Measurements from ENCODE around the gene ZNF835. TPM values are rescaled to one million over a fixed set of nuclear protein-coding genes. Genes with fewer than 3 reads are reported as not detected.
"Not testable (repeated sequence)": the region's sequence is repeated elsewhere in the genome, so short reads cannot be mapped to it uniquely, and the experiment has no call there.

ZNF835 gene
- total RNA-seq = 0.18 and 0.34 TPM in 2 replicates

DNA sequence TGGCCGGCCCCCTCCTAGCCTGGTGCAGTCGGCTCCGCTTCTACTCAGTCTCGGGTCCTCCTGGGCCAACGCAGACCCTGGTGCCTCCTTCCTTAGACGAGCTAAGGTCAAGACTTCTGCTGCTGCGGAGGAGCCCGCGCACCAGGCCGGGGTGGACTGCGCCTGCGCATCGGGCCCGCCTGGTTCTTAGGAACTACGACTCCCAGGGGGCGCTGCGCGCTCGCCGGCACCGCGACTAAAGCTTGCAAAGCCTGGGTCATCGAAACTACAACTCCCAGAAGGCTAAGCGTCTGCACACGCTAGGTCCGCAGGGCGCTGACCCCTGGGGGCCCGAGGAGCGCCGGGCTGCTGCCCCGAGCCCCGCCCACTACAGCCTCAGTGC, at the start of gene ZNF835:
Gene ZNF835, minus strand, starts transcription at position 145 of the 382 bp plus-strand sequence. CDS start 6,559 bp downstream, outside the sequence.
- no peak for DNase-seq (ENCODE audit: extremely low read depth, low read depth, low spot score)

DNA sequence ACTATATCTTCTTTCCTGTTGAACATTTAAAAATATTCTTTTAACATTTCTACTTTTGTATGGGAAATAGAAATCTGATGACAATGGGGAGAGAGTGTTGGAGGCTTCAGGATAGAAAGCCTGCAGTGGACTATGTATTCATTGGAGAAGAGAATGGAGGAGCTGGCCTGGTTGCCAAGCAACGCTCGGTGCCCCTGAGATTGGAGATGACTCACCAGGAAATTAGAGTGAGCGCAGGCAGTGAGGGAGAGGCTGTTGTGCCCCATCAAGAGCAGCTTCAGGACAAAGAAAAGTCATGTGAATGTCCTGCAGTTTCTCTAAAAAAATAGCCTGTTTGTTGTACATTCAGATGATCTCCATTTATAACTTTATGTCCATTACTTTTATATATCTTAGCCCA, 48.7 kb upstream of the ZNF835 start:
- no peak for DNase-seq (ENCODE audit: extremely low read depth, low read depth, low spot score)

GRCh38 chr19:56718231-56718630, 46.7 kb upstream of the ZNF835 start:
- DNase-seq (ENCODE audit: extremely low read depth, low read depth, low spot score) = no peak

DNA sequence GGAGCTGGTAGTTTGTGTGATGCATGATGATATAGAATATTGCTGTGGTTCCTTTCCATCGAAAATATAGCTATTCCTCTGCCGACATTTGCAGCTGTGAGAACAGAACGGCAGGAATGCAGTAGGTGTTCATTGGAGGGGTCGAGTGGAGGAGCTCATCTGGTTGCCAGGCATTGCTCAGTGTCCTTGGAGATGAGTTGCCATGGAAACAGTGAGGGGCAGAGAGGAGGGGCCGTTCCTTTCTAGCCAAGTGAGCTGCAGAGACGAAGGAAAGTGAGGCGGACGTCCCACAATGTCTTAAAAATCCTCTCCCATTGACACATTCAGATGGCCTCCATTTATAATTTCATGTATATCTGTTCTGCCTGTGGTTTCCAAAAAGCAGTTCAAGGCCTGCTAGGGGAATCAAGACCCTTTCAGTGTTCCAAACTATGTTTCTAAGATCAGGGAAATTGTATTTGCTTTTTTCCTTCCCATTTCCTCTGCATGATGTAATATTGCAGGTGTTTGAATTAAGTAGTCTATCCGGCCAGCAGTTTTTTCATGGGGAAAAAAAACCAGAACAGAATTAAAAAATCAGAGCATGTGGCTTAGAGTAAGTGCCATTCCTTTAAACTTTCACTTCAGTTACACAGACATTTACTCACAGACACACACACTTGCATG, 41.2 kb upstream of the ZNF835 start:
- DNase-seq (ENCODE audit: extremely low read depth, low read depth, low spot score) = no peak

GRCh38 chr19:56710437-56710836, 38.9 kb upstream of the ZNF835 start:
- no peak for DNase-seq (ENCODE audit: extremely low read depth, low read depth, low spot score)

DNA sequence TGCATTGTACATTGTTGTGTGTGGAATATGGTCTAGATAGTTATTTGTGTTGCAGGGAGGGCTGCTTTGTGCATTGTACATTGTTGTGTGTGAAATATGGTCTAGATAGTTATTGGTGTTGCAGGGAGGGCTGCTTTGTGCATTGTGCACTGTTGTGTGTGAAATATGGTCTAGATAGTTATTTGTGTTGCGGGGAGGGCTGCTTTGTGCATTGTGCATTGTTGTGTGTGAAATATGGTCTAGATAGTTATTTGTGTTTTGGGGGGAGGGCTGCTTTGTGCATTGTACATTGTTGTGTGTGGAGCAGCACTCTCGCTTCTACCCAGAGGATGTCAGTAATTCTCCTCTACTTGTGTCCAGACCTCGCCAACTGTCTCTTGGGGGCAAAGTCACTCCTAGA, 36.3 kb upstream of the ZNF835 start:
- DNase-seq (ENCODE audit: extremely low read depth, low read depth, low spot score) = no peak

DNA sequence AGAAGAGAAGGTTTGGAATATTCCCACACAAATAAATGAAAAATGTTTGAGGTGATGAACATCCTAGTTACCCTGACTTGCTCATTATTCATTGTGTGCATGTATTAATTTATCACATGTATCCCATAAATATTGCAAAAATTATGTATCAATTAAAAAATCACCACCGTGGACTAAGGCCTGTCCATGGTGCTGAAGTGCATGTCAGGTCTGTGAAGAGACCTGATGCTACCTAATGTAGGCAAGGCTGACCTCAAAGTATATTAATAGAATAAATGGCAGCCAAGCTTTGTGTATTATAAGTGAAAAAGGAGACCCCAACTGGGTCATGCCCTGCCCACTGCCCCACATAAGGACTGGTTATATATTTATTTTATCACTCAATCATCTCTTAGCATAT, 34.4 kb upstream of the ZNF835 start:
- no peak for DNase-seq (ENCODE audit: extremely low read depth, low read depth, low spot score)

GRCh38 chr19:56701895-56702294, 30.3 kb upstream of the ZNF835 start:
- DNase-seq (ENCODE audit: extremely low read depth, low read depth, low spot score) = no peak

- DNase-seq (ENCODE audit: extremely low read depth, low read depth, low spot score) = no peak
These were observed 28.0 kb upstream of the ZNF835 start for GRCh38 chr19:56699552-56699951.

DNA sequence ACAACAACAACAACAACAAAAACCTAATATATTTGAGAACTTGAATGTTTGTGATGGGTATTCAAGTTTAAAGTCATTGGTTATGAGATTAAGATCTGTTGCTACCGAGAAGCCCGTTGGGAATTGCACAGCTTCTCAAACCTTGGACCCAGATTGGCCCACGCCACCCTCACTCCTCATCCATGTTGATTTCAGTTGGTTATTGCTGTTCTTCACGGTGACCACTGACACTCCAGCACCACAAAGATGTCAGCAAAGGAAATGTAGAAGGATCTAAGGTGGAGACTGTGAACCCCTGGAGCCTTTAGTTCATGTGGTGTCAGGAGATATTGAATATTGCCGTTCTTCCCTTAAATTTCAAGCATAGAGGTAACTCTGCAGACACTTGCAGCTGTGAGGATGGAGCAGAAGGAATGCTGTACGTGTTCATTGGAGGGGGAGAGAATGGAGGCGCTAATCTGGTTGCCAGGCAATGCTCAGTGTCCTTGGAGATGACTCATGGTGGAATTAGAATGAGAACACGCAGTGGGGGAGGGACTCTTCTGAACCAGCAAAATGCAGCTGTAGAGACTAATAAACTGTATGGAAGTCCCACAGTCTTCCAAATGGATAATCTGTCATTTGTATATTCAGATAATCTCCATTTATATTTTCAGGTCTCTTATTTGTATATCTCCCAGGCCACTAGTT, 20.8 kb upstream of the ZNF835 start:
- no peak for DNase-seq (ENCODE audit: extremely low read depth, low read depth, low spot score)

DNA sequence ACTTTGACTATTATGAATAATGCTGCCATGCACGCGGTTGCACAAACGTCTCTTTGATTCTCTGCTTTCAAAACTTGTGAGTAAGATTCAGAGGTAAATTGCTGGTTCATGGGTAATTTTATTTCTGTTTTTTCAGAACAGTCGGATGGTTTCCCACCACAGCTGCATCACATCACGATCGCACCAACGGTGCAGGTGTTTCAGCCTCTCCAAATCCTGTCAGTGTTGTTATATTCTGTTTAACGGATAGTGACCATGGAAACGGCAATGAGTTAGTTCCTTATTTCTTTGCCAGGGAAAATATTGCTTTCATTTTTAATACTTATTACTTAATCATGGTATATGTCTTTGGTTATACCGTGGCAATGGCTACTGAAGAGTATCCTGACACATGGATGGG, 19.1 kb upstream of the ZNF835 start:
- no peak for DNase-seq (ENCODE audit: extremely low read depth, low read depth, low spot score)

DNA sequence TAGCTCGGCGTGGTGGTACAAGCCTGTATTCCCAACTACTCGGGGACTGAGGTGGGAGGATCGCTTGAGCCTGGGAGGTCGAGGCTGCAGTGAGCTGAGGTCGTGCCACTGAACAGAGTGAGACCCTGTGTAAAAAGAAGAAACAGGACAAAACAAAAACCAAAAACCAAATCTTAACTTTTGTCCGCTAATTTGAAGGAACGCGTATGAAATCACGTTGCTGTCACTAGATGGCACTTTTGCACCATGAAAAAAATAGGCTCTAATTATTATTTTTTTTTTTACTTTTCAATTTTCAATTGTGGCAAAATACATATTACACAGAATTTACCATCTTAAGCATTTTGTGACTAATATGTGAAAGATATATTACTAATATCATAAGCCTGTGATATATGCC, 17.6 kb upstream of the ZNF835 start:
- DNase-seq (ENCODE audit: extremely low read depth, low read depth, low spot score) = no peak

GRCh38 chr19:56687031-56687430, 15.5 kb upstream of the ZNF835 start:
- DNase-seq (ENCODE audit: extremely low read depth, low read depth, low spot score) = no peak

DNA sequence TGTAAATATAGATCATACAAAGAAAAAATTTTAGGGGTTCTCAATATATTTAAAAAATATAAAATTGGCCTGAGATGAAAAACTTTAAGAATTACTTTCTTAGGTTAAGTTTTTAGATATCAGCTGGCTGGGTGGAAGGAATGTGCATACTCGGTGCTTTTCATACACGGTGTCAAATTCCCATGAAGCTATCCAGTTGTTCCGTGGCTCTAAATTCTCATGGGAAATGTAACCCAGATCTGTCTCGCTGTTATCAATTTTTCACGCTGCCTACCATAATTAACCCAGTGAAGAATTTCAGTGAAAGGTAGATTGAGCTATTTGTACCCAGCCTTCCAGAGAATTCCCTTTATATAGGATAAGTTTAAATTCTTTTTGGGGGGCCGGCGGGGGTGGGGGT, 11.6 kb upstream of the ZNF835 start:
- no peak for DNase-seq (ENCODE audit: extremely low read depth, low read depth, low spot score)

DNA sequence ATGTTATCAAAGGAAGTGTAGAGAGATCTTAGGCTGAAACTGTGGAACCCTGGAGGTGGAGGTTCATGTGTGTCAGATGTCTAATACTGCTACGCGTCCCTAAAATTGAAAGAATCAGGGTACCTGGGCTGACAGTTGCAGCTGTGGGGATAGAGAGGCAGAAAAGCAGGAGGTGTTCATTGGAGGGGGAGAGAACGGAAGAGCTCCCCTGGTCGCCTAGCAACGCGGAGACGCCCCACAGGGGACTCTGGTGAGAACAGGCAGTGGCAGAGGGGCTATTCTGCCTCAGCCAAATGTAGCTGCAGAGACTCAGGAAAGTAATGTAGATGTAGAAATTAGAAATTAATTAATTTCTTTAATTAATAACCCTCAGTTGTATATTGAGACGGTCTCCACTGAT, 10.1 kb upstream of the ZNF835 start:
- DNase-seq (ENCODE audit: extremely low read depth, low read depth, low spot score) = no peak

DNA sequence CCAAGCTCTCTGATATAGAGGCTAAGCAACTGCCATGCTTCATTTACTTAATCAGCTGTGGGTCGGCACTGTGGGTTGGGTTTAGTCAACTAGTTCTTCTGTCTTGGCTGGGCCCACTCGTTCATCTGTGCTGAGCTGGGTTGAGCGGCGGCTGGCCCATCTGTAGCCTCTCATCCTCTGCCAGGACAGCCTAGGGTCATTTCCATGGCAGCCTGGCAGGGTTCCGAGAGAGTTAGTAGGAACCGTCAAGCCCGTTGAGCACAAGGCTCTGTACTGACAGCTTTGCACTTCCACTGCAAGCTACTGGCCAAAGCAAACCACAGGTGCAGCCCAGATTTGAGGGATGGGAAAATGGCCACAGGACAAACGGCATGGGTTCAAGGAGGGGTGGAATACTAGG, 6.6 kb upstream of the ZNF835 start:
- no peak for DNase-seq (ENCODE audit: extremely low read depth, low read depth, low spot score)

DNA sequence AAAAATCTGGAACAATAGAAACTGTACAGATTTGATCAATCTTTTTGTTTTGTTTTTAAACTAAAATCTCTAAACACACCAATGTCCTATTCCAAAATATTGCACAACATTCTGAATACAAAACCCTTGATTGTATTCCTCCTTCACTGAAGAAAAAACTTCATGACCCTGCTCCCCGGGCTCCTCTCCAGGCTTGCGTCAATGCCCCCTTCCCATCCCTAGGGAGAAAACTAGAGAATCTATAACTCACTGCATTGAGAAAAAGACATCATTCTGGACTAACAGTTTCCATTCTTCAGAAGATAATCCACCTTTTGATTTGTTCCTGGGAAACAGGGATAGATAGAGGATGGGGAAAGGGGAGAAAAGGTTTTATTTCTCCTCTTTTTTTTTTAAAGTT, 1.1 kb upstream of the ZNF835 start:
- not testable (repeated sequence) for DNase-seq (ENCODE audit: extremely low read depth, low read depth, low spot score)

GRCh38 chr19:56670961-56671612, 470 bp downstream of the ZNF835 start:
- DNase-seq (ENCODE audit: extremely low read depth, low read depth, low spot score) = no peak

DNA sequence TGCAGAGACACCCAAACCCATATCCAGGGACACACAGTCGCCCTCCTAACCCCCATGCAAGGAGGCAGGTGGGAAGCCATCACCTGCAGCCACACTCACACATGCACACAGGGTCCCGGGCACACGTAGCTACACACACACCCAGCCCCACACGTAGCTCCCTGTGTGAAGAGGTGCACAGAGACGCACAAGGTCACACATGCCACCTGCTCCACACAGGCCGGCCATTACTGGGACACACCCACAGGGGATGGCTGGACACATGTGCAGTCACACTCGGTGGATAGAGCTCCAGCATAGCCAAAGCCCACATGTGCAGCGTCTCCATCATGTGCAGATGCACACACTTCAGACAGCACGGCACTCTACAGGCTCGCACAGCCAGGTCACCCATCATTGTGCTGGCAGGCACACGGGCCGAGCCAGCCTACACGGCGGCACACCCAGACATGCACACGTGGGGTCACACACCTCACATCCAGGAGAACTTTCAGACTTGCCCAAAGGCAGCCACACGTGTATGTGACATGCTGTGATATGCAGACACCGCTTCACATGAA, 1.1 kb downstream of the ZNF835 start:
- no peak for DNase-seq (ENCODE audit: extremely low read depth, low read depth, low spot score)

GRCh38 chr19:56668676-56669075, 2.9 kb downstream of the ZNF835 start:
- no peak for DNase-seq (ENCODE audit: extremely low read depth, low read depth, low spot score)

- no peak for DNase-seq (ENCODE audit: extremely low read depth, low read depth, low spot score)
These were observed 4.2 kb downstream of the ZNF835 start for GRCh38 chr19:56667311-56667870.

All from glomerular endothelial cell (primary cell).